ENCODE measurements around the gene DHRS3. TPM values are rescaled to one million over a fixed set of nuclear protein-coding genes. Genes with fewer than 3 reads are reported as not detected.
A peak's percentile ranks its signal among the peaks of the same experiment; 100 is the strongest.

Gene DHRS3, protein sequence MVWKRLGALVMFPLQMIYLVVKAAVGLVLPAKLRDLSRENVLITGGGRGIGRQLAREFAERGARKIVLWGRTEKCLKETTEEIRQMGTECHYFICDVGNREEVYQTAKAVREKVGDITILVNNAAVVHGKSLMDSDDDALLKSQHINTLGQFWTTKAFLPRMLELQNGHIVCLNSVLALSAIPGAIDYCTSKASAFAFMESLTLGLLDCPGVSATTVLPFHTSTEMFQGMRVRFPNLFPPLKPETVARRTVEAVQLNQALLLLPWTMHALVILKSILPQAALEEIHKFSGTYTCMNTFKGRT
- total RNA-seq: 100 to 1,000 TPM in 4 of 6 donors, 10 to 100 TPM in 2; 84.9 to 154 (median 119) TPM

- peak; percentile 89 to 96 for DNase-seq
- Histone ChIP-seq H3K36me3 (no peaks in the 10 kb centered on the region), H3K27me3 (no peaks in the 10 kb centered on the region), H3K27ac (peak within 1 kb of the TSS; percentile 86 to 99 (median 92)), H3K9me3 (no peaks in the 10 kb centered on the region), H3K4me1 (peaks cover 40 to 66% (median 57%) of the 10 kb centered on the region in 4 donors), H3K4me3 (peak within 1 kb of the TSS; percentile 58 to 79 (median 74))
- TF ChIP-seq, protein P1, sequence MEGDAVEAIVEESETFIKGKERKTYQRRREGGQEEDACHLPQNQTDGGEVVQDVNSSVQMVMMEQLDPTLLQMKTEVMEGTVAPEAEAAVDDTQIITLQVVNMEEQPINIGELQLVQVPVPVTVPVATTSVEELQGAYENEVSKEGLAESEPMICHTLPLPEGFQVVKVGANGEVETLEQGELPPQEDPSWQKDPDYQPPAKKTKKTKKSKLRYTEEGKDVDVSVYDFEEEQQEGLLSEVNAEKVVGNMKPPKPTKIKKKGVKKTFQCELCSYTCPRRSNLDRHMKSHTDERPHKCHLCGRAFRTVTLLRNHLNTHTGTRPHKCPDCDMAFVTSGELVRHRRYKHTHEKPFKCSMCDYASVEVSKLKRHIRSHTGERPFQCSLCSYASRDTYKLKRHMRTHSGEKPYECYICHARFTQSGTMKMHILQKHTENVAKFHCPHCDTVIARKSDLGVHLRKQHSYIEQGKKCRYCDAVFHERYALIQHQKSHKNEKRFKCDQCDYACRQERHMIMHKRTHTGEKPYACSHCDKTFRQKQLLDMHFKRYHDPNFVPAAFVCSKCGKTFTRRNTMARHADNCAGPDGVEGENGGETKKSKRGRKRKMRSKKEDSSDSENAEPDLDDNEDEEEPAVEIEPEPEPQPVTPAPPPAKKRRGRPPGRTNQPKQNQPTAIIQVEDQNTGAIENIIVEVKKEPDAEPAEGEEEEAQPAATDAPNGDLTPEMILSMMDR (IDR thresholded peaks at IDR 0.05): peak in 1 of 6 experiments; percentile 13
- TF ChIP-seq EP300 (IDR thresholded peaks at IDR 0.05) (no peak), POLR2AphosphoS5 (IDR thresholded peaks at IDR 0.05) (peak; percentile 57 to 74), POLR2A (IDR thresholded peaks at IDR 0.05) (peak in 3 of 4 donors; percentile 35 to 89 (median 60))
- 1% methylated on average over 40 to 53 of the region's 69 CpGs for WGBS, 2 donors
- ATAC-seq (ENCODE audit: low FRiP score in 2 of 2): peak; percentile 72 to 87
Observed at GRCh38 chr1:12617901-12618660, at the start of gene DHRS3. TSS of gene DHRS3 (minus strand) at chr1:12618210. CDS start at chr1:12617348, 862 bp downstream.

DNA sequence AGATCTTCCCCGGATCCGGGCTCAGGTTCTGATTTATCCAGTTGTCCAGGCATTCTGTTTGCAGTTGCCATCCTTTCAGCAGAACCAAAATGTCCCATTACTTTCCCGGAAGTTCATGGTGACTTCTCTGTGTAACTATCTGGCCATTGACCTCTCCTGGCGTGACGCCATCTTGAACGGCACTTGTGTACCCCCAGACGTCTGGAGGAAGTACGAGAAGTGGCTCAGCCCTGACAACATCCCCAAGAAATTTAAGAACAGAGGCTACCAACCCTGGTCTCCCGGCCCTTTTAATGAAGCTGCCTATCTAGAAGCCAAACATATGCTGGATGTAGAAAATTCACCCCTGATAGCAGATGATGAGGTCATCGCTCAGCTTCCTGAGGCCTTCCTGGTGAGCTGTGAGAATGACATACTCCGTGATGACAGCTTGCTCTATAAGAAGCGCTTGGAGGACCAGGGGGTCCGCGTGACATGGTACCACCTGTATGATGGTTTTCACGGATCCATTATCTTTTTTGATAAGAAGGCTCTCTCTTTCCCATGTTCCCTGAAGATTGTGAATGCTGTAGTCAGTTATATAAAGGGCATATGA is 48.2 kb upstream of the DHRS3 start:
- 78 to 81% methylated on average over 15 of the region's 15 CpGs for WGBS, 2 donors
- TF ChIP-seq EP300 (IDR thresholded peaks at IDR 0.05): no peak
- TF ChIP-seq POLR2A (IDR thresholded peaks at IDR 0.05): no peak
- TF ChIP-seq POLR2AphosphoS5 (IDR thresholded peaks at IDR 0.05): no peak
- TF ChIP-seq, protein P1 (IDR thresholded peaks at IDR 0.05): no peak
- no peak for ATAC-seq (ENCODE audit: low FRiP score in 2 of 2)
- peaks cover 0 to 4% (median 0%) of the 10 kb centered on the region in 4 donors for H3K9me3 ChIP-seq
- H3K27ac ChIP-seq: no peak overlapping the region
- no peak overlapping the region for H3K4me3 ChIP-seq
- no peaks in the 10 kb centered on the region for H3K27me3 ChIP-seq
- H3K4me1 ChIP-seq: no peaks in the 10 kb centered on the region
- H3K36me3 ChIP-seq: no peaks in the 10 kb centered on the region
- DNase-seq: no peak

- H3K4me1 ChIP-seq: no peaks in the 10 kb centered on the region
- ATAC-seq (ENCODE audit: low FRiP score in 2 of 2) (no peak), DNase-seq (no peak)
- 82 to 88% methylated on average over 4 of the region's 4 CpGs for WGBS, 2 donors
- no peak for TF ChIP-seq EP300 (IDR thresholded peaks at IDR 0.05)
- TF ChIP-seq POLR2AphosphoS5 (IDR thresholded peaks at IDR 0.05): no peak
- no peak for TF ChIP-seq POLR2A (IDR thresholded peaks at IDR 0.05)
- TF ChIP-seq, protein P1 (IDR thresholded peaks at IDR 0.05): no peak
- H3K4me3 ChIP-seq: no peak overlapping the region
- no peaks in the 10 kb centered on the region for H3K27me3 ChIP-seq
- no peak overlapping the region for H3K27ac ChIP-seq
- no peaks in the 10 kb centered on the region for H3K36me3 ChIP-seq
- peaks cover 0 to 4% (median 0%) of the 10 kb centered on the region in 4 donors for H3K9me3 ChIP-seq
Observed at GRCh38 chr1:12665511-12665910, 47.5 kb upstream of the DHRS3 start.

GRCh38 chr1:12662556-12662955 is 44.5 kb upstream of the DHRS3 start:
- H3K4me3 ChIP-seq: no peak overlapping the region
- H3K27ac ChIP-seq: no peak overlapping the region
- no peaks in the 10 kb centered on the region for H3K36me3 ChIP-seq
- H3K9me3 ChIP-seq: peaks cover 0 to 4% (median 0%) of the 10 kb centered on the region in 4 donors
- ATAC-seq (ENCODE audit: low FRiP score in 2 of 2) (no peak), DNase-seq (no peak)
- TF ChIP-seq, protein P1 (IDR thresholded peaks at IDR 0.05): no peak
- TF ChIP-seq POLR2AphosphoS5 (IDR thresholded peaks at IDR 0.05) (no peak), POLR2A (IDR thresholded peaks at IDR 0.05) (no peak)
- no peaks in the 10 kb centered on the region for H3K27me3 ChIP-seq
- 87 to 92% methylated on average over 1 of the region's 1 CpG for WGBS, 2 donors
- peaks cover 0 to 6% (median 2%) of the 10 kb centered on the region in 4 donors for H3K4me1 ChIP-seq
